Naive B cell (primary cell): ENCODE data around the gene ASCL2. TPM values are rescaled to one million over a fixed set of nuclear protein-coding genes. Genes with fewer than 3 reads are reported as not detected.

ENCODE experiments used
- ATAC-seq, 2 donors: fragments of 150-1000 bp; cut with Tn5 transposase; 2 replicates each; pipeline ENCODE4 v1.10.0; 2021; ENCODE audit warnings: low read depth in 2 of 2, mild to moderate bottlenecking in 2 of 2, moderate library complexity in 2 of 2
- DNase-seq: peaks from one replicate; pipeline ENCODE4 v3.0.0; 2022
- H3K27ac Mint-ChIP-seq, 6 donors: one replicate each; pipeline ENCODE4 v1.8.0; 2020 to 2022; ENCODE audit warnings: mild to moderate bottlenecking in 6 of 6, mixed read lengths in 6 of 6, moderate library complexity in 5 of 6, inconsistent platforms in 2 of 6
- H3K27me3 Mint-ChIP-seq, 3 donors: one replicate each; pipeline ENCODE4 v1.8.0; 2021 to 2022; ENCODE audit warnings: mixed read lengths in 3 of 3, mild to moderate bottlenecking in 1 of 3
- H3K36me3 Mint-ChIP-seq, 2 donors: one replicate each; pipeline ENCODE4 v1.8.0; 2020 to 2022; ENCODE audit warnings: mixed read lengths in 2 of 2, inconsistent platforms in 1 of 2, mild to moderate bottlenecking in 1 of 2
- H3K4me1 Mint-ChIP-seq, 3 donors: one replicate each; pipeline ENCODE4 v1.8.0; 2020 to 2022; ENCODE audit warnings: mixed read lengths in 3 of 3, inconsistent platforms in 1 of 3, mild to moderate bottlenecking in 1 of 3, moderate library complexity in 1 of 3
- H3K4me3 Mint-ChIP-seq, 8 donors: one replicate each; pipeline ENCODE4 v1.8.0; 2020 to 2022; ENCODE audit warnings: mild to moderate bottlenecking in 8 of 8, mixed read lengths in 8 of 8, moderate library complexity in 8 of 8, inconsistent platforms in 2 of 8
- H3K9me3 Mint-ChIP-seq, 7 donors: one replicate each; pipeline ENCODE4 v1.8.0; 2020 to 2022; ENCODE audit warnings: mixed read lengths in 7 of 7, mild to moderate bottlenecking in 5 of 7, inconsistent platforms in 2 of 7, moderate library complexity in 1 of 7
- polyA plus RNA-seq, 6 donors: library from polyadenylated mRNA; unstranded; fragments of 300-500 nt; fragmentation: Illumina TruSeq; gene quantifications; one replicate each; pipeline ENCODE4 v1.2.3, GENCODE V29; 2021; ENCODE audit warnings: low read depth in 6 of 6

ASCL2 gene, protein sequence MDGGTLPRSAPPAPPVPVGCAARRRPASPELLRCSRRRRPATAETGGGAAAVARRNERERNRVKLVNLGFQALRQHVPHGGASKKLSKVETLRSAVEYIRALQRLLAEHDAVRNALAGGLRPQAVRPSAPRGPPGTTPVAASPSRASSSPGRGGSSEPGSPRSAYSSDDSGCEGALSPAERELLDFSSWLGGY
- 1 to 10 TPM in 1 of 6 donors, under 1 TPM in 4, not detected in 1; 0.35 to 1.7 (median 0.60) TPM for polyA plus RNA-seq

DNA sequence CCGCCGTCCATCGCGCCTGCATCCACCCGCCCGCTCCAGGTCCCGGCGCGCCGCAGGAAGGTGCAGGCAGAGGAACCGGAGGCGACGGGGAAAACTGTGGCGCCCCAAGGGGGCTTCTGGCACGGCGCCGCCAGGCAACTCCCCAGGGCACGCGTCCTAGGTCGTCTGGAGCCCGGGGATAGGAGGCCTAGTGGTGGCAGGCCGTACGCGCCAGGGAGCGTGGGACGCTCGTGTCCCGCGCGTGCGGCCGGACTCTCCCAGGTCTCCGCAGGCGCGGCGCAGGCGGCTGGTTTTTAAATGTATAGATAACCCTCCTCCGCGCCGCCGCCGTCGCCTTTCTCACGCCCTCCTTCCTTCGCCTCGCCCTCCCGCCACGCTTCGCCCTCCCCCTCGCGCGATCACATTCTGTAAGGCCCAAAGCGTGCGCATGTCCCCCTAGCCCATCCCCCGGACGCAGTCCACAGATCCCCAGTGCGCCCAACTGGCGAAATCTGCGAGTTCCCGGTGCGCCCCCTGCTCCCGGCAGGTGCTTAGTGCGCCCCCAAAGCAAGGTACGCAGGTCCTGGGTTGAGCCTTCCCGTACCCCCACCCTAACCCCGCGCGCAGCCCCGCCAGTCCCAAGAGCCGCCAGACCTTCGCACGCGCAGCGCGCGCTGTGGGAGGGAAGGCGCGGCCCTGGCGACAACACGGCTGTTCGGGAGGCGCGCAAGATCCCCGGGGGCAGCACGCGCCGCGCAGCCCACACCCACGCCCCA is at the start of gene ASCL2:
ASCL2 (minus strand) TSS at position 267 of the 755 bp plus-strand sequence; CDS start at position 11, 256 bp downstream.
- Mint-ChIP-seq H3K9me3 (no peaks in the 10 kb centered on the region), H3K4me3 (peak within 1 kb of the TSS; percentile 53 to 88 (median 81)), H3K27me3 (peaks cover 10 to 43% (median 42%) of the 10 kb centered on the region in 3 donors), H3K36me3 (no peaks in the 10 kb centered on the region), H3K27ac (peak within 1 kb of the TSS in 2 of 6 donors; percentile 58 to 76), H3K4me1 (peaks cover 18 to 38% (median 24%) of the 10 kb centered on the region in 3 donors)
- ATAC-seq, result no peak
- DNase-seq, result no peak

DNA sequence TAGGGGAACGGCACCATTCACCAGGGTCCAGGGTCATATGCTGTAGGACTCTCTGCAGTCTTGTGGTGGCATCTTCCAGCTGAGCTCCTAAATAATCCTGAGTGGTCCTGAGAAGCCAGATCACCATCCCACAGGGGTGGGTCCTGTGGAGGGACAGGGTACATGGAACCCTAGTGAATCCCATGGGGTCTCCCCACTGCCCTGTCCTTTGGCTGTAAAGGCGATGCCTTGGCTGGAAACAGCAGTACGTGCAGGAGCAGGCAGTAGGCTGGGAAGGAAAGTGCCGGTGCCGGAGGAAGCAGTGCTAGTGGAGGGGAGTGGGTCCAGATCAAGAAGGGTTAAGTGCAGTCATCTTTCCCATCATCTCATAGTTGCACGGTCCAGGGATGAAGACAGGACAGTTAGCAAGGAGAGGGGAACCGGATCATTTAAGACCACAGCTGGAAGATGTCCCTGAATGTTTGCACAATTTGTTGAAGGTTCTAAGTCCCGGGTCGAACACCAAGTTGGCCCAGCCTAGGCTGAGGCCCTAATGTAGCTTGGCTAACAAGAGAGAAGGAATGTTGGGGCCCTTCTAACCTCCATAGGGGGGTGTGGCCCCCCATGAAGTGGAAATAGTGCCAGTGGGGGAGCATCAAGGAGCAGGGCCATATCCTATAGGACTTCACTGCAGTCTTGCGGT is 49.5 kb upstream of the ASCL2 start:
- no peaks in the 10 kb centered on the region for H3K4me1 Mint-ChIP-seq
- H3K27me3 Mint-ChIP-seq, result peaks cover 6 to 13% (median 11%) of the 10 kb centered on the region in 3 donors
- no peak overlapping the region for H3K27ac Mint-ChIP-seq
- H3K4me3 Mint-ChIP-seq, result no peak overlapping the region
- ATAC-seq, result no peak
- peaks cover 0 to 23% (median 11%) of the 10 kb centered on the region in 7 donors for H3K9me3 Mint-ChIP-seq
- DNase-seq, result no peak
- H3K36me3 Mint-ChIP-seq, result peaks cover 0 to 7% of the 10 kb centered on the region in 2 donors

DNA sequence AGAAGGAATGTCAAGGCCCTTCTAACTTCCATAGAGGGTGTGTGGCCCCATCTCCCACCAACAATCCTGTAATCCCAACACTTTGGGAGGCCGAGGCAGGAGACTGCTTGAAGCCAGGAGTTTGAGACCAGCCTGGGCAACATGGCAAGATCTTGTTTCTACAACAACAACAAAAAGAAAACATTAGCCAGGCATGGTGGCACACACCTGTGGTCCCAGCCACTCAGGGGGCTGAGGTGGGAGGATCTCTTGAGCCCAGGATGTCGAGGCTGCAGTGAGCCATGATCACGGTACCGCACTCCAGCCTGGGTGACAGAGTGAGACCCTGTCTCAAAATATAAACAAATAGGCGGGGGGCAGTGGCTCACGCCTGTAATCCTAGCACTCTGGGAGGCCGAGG is 48.3 kb upstream of the ASCL2 start:
- ATAC-seq (no peak), DNase-seq (no peak)
- Mint-ChIP-seq H3K4me3 (no peak overlapping the region), H3K36me3 (peaks cover 0 to 7% of the 10 kb centered on the region in 2 donors), H3K27ac (no peak overlapping the region), H3K27me3 (peaks cover 6 to 9% (median 6%) of the 10 kb centered on the region in 3 donors), H3K4me1 (no peaks in the 10 kb centered on the region), H3K9me3 (peaks cover 0 to 20% (median 8%) of the 10 kb centered on the region in 7 donors)

DNA sequence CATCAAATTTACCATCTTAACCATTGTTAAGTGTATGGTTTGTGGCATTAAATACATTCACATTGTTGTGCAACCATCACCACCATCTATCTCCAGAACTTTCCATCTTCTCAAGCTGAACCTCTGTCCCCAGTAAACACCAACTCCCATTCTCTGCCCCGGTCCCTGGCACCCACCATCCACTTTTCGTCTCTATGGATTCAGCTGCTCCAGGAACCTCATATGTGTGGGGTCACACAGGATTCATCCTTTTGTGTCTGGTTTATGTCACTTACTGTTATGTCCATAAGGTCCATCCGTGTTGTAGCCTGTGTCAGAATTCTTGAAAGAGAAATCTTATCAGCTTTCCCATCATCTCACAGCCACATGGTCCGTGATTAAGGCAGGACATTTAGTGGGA is 47.7 kb upstream of the ASCL2 start:
- Mint-ChIP-seq H3K27ac (no peak overlapping the region), H3K27me3 (peaks cover 3 to 9% (median 6%) of the 10 kb centered on the region in 3 donors), H3K9me3 (peaks cover 0 to 18% (median 8%) of the 10 kb centered on the region in 7 donors), H3K36me3 (peaks cover 0 to 7% of the 10 kb centered on the region in 2 donors), H3K4me3 (no peak overlapping the region), H3K4me1 (no peaks in the 10 kb centered on the region)
- no peak for DNase-seq
- no peak for ATAC-seq

DNA sequence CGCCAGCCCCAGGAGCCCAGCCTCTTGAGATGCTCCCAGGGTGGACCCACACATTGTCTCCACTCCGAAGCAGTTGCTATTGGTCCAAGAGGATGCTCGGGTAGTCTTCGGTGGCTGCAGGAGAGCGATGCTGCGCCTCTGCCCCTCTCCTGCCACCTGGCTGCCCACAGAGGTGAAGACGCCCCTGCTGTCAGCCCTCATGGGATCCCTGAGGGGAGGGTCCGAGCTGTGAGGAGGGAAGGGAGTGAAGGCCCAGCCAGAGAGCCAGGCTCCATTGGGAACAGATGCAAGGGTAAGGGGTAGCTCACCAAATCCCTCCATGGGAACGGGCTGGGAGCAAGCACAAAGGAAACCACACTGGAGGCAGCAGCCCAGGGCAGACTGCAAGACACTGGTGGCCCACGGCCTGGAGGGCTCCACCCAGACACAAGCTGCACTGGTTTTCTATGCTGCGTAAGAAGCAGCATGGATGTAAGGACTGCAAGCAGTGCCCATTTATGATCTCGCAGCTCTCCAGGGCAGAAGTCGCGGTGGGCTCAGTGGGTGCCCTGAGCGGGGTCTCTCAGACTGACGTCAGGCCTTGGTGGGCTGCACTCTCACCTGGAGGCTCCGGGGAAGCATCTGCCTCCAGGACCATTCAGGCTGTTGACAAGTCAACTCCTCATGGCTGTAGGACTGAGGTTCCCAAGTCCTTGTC is 47.1 kb upstream of the ASCL2 start:
- DNase-seq, result no peak
- H3K27me3 Mint-ChIP-seq, result peaks cover 0 to 9% (median under 1%) of the 10 kb centered on the region in 3 donors
- ATAC-seq, result no peak
- H3K9me3 Mint-ChIP-seq, result peaks cover 0 to 11% (median 3%) of the 10 kb centered on the region in 7 donors
- H3K4me3 Mint-ChIP-seq, result no peak overlapping the region
- H3K36me3 Mint-ChIP-seq, result peaks cover 0 to 7% of the 10 kb centered on the region in 2 donors
- no peaks in the 10 kb centered on the region for H3K4me1 Mint-ChIP-seq
- H3K27ac Mint-ChIP-seq, result no peak overlapping the region

DNA sequence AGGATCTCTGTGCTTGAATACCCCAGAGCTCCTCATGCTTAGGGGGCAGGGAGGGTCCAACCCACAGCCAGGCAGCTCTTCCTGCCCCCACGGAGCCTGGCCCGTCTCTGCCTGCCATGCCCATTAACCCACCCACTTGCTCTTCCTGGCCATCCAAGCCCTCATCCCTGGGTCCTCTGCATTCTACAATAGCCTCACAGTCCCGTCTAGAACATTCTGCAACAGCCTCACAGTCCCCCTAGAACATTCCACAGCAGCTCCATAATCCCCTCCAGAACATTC is 46.5 kb upstream of the ASCL2 start:
- ATAC-seq (no peak), DNase-seq (no peak)
- Mint-ChIP-seq H3K27ac (peak overlapping the region in 2 of 6 donors; percentile 74 to 78), H3K4me3 (no peak overlapping the region), H3K4me1 (no peaks in the 10 kb centered on the region), H3K27me3 (peaks cover 0 to 6% (median 0%) of the 10 kb centered on the region in 3 donors), H3K9me3 (peaks cover 0 to 6% (median 3%) of the 10 kb centered on the region in 7 donors), H3K36me3 (peaks cover 0 to 7% of the 10 kb centered on the region in 2 donors)

DNA sequence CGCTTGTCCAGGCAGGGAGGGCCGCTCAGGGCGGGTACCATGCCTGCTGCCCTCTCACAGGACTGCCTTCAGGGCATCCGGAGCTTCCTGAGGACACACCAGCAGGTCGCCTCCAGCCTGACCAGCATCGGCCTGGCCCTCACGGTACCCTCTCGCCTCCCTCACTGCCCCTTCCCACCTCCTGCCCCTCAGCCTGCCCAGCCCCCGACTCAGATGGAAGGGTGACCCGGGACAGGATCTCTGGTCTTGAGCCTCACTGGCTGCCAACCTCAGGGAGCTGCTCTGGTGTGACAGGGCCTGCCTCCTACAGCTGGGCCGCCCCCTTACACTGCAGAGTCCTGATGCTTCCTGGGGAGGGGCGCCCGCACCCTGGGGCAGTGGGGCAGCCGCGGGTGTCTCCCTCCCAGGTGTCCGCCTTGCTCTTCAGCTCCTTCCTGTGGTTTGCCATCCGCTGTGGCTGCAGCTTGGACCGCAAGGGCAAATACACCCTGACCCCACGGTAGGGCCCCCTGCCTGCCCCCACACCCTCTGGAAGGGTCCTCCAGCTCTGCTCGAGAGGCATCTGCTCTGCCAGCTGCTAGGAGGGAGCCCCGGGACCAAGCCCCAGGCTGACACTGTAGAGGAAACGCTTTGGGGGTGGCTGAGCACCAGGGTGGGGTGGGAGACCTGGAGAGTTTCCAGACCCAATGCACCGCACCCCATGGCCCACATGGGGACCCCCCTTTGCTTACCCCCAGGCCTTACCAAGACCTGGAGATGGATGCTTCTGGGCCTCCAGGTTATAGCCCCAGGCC is 46.0 kb upstream of the ASCL2 start:
- H3K9me3 Mint-ChIP-seq, result peaks cover 0 to 3% (median 0%) of the 10 kb centered on the region in 7 donors
- ATAC-seq (no peak), DNase-seq (no peak)
- no peak overlapping the region for H3K4me3 Mint-ChIP-seq
- no peak overlapping the region for H3K27ac Mint-ChIP-seq
- H3K4me1 Mint-ChIP-seq, result peaks cover 0 to 5% (median 0%) of the 10 kb centered on the region in 3 donors
- peaks cover 0 to 7% of the 10 kb centered on the region in 2 donors for H3K36me3 Mint-ChIP-seq
- H3K27me3 Mint-ChIP-seq, result peaks cover 0 to under 1% (median 0%) of the 10 kb centered on the region in 3 donors

DNA sequence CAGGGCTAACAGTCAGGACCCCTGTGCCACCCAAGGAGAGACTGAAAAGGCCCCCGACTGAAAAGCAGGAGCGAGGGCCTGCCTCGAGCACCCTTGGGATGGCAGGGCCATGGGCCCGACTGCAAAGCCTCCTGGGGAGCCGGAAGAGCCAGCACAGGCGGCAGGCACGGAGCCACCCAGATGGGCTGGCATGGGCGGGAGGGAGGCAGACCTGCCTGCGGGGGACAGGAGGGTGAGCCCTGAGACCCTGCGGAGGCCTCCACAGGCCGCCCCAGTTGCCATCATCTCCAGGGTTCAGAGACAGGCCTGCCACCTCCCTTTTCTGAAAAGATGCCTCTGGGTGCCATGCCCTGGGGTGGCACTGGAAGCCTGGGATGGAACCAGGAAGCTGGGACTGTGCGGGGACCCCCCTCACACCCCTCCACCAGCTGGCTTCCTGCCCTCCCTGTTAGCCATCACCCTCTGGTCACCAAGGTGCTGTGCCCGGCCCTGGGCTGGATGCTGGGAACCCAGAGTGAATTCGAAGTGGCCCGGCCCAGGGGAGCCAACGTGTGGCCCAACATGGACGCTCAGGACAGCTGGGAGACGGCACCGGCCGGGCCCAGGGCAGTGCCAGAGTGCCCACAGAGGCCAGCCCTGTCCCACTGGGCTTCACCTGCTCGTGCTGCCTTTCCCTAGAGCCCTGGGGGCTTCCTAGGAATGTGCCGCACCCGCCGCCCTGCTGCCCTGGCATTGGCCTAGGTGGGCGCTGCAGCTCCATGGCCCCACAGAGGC is 45.2 kb upstream of the ASCL2 start:
- peaks cover 0 to 7% of the 10 kb centered on the region in 2 donors for H3K36me3 Mint-ChIP-seq
- no peaks in the 10 kb centered on the region for H3K27me3 Mint-ChIP-seq
- H3K27ac Mint-ChIP-seq, result no peak overlapping the region
- ATAC-seq, result no peak
- no peak overlapping the region for H3K4me3 Mint-ChIP-seq
- H3K9me3 Mint-ChIP-seq, result peaks cover 0 to 3% (median 0%) of the 10 kb centered on the region in 7 donors
- peaks cover 0 to 5% (median 0%) of the 10 kb centered on the region in 3 donors for H3K4me1 Mint-ChIP-seq
- no peak for DNase-seq

DNA sequence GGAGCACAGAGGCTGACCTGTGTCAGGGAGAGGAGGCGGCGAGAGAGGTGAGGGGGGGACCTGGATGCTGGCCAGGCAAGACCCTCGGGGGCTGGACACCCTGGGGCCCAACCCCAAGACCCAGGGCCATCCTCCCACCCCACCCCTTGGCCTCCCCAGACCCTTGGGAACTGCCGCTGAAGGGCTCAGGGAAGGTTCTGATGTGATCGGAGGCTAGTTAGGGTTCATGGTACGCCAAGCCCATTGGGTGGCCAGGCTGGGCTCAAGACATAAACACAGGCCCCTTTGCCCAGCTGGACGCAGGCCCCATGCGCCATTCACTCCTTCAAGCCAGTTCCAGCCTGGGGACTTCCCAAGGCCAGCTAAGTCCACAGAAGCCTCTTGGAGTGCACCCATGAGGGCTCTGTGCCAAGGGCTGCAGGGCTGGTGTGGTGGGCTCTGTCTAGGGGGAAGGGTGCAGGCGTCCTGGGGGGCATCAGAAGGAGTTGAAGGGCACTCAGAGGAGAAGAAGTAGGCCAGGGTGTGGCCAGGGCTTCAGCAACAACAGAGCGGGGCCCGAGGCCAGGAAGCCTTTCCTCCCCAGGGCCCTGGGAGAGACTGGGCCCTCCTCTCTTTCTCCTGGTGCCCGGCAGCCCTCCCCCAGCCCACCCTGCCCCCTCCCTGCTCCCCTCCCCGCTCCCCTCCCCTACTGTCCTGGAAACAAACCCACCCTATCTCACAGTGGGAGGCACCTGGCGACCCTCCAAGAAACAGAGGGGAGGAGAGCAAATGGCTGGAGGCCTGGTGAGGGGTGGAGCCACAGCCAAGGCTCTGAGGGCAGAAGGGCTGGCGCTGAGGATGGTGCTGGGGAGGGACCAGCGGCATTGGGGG is 44.4 kb upstream of the ASCL2 start:
- H3K9me3 Mint-ChIP-seq, result peaks cover 0 to 2% (median 0%) of the 10 kb centered on the region in 7 donors
- no peak overlapping the region for H3K4me3 Mint-ChIP-seq
- H3K27me3 Mint-ChIP-seq, result no peaks in the 10 kb centered on the region
- peaks cover 0 to 7% of the 10 kb centered on the region in 2 donors for H3K36me3 Mint-ChIP-seq
- DNase-seq (no peak), ATAC-seq (no peak)
- peaks cover 0 to 5% (median 0%) of the 10 kb centered on the region in 3 donors for H3K4me1 Mint-ChIP-seq
- no peak overlapping the region for H3K27ac Mint-ChIP-seq

DNA sequence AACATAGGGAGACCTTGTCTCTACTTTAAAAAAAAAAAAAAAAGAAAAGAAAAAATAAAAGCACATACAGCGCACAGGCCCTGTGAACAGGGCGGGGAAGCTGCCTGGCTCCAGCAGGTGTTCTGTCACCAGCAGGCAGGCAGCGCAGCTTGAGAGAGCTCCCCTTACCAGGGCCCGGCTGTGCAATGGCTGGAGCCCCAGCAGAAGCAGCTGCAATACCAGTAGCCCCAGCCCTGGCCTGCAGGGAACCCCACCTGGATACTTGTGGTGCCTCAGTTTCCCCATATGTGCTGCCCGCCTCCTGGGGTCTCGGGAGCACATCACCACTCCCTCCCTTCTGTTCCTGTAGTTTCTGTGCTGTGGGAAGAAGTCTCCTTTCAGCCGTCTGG is 43.7 kb upstream of the ASCL2 start:
- H3K36me3 Mint-ChIP-seq, result peaks cover 0 to 7% of the 10 kb centered on the region in 2 donors
- H3K27me3 Mint-ChIP-seq, result no peaks in the 10 kb centered on the region
- no peak overlapping the region for H3K4me3 Mint-ChIP-seq
- peaks cover 0 to 2% (median 0%) of the 10 kb centered on the region in 7 donors for H3K9me3 Mint-ChIP-seq
- ATAC-seq (no peak), DNase-seq (no peak)
- H3K4me1 Mint-ChIP-seq, result peaks cover 0 to 5% (median 0%) of the 10 kb centered on the region in 3 donors
- no peak overlapping the region for H3K27ac Mint-ChIP-seq
